Measurements from ENCODE around the gene SKIC3.

The SKIC3 gene

GRCh38 chr5:95531491-95531890 lies 23.3 kb downstream of the SKIC3 start:
- no peak for DNase-seq (ENCODE audit: low read depth in 3 of 3)

GRCh38 chr5:95530416-95530815 lies 24.4 kb downstream of the SKIC3 start:
- DNase-seq (ENCODE audit: low read depth in 3 of 3): no peak

- no peak for DNase-seq (ENCODE audit: low read depth in 3 of 3)
These were observed 26.2 kb downstream of the SKIC3 start for GRCh38 chr5:95528565-95528964.

GRCh38 chr5:95526871-95527270 lies 27.9 kb downstream of the SKIC3 start:
- DNase-seq (ENCODE audit: low read depth in 3 of 3): no peak

- DNase-seq (ENCODE audit: low read depth in 3 of 3): no peak
These were observed 30.4 kb downstream of the SKIC3 start for GRCh38 chr5:95524423-95524822.

- DNase-seq (ENCODE audit: low read depth in 3 of 3): no peak
These were observed 34.6 kb downstream of the SKIC3 start for GRCh38 chr5:95520206-95520605.

GRCh38 chr5:95519681-95520080 lies 35.1 kb downstream of the SKIC3 start:
- no peak for DNase-seq (ENCODE audit: low read depth in 3 of 3)

GRCh38 chr5:95519151-95519550 lies 35.6 kb downstream of the SKIC3 start:
- no peak for DNase-seq (ENCODE audit: low read depth in 3 of 3)

GRCh38 chr5:95518417-95518816 lies 36.4 kb downstream of the SKIC3 start:
- no peak for DNase-seq (ENCODE audit: low read depth in 3 of 3)

GRCh38 chr5:95511606-95512005 lies 43.2 kb downstream of the SKIC3 start:
- no peak for DNase-seq (ENCODE audit: low read depth in 3 of 3)

GRCh38 chr5:95508550-95508949 lies 46.2 kb downstream of the SKIC3 start:
- no peak for DNase-seq (ENCODE audit: low read depth in 3 of 3)
